ENCODE data around the gene EARS2. TPM values are rescaled to one million over a fixed set of nuclear protein-coding genes. Genes with fewer than 3 reads are reported as not detected.
A peak's percentile ranks its signal among the peaks of the same experiment; 100 is the strongest.
"Not testable (repeated sequence)": the region's sequence is repeated elsewhere in the genome, so short reads cannot be mapped to it uniquely, and the experiment has no call there.

Gene EARS2
- total RNA-seq, 2 donors from 2014 or later = 15.3 to 18.1 TPM

GRCh38 chr16:23594186-23594585 is 37.0 kb upstream of the EARS2 start:
- Histone ChIP-seq H3K36me3 (peaks cover 42% of the 10 kb centered on the region), H3K27ac (peak overlapping the region; percentile 87 to 88), H3K4me3 (peak overlapping the region; percentile 71 to 81), H3K9me3 (no peaks in the 10 kb centered on the region), H3K27me3 (no peaks in the 10 kb centered on the region), H3K4me1 (peaks cover 0 to 46% of the 10 kb centered on the region in 2 donors)
- no peak for DNase-seq (ENCODE audit: low spot score)
- TF ChIP-seq CTCF (IDR thresholded peaks at IDR 0.05) = no peak

- H3K27me3 ChIP-seq = no peaks in the 10 kb centered on the region
- peaks cover 0 to 51% of the 10 kb centered on the region in 2 donors for H3K4me1 ChIP-seq
- no peak for TF ChIP-seq CTCF (IDR thresholded peaks at IDR 0.05)
- H3K4me3 ChIP-seq = no peak overlapping the region
- peak overlapping the region in 1 of 2 donors; percentile 87 for H3K27ac ChIP-seq
- DNase-seq (ENCODE audit: low spot score) = no peak
- no peaks in the 10 kb centered on the region for H3K9me3 ChIP-seq
- peaks cover 81% of the 10 kb centered on the region for H3K36me3 ChIP-seq
Observed at GRCh38 chr16:23590181-23590580, 33.0 kb upstream of the EARS2 start.

GRCh38 chr16:23587726-23588125 is 30.6 kb upstream of the EARS2 start:
- H3K36me3 ChIP-seq = peaks cover 83% of the 10 kb centered on the region
- H3K4me3 ChIP-seq = no peak overlapping the region
- no peaks in the 10 kb centered on the region for H3K9me3 ChIP-seq
- TF ChIP-seq CTCF (IDR thresholded peaks at IDR 0.05) = no peak
- no peaks in the 10 kb centered on the region for H3K27me3 ChIP-seq
- H3K4me1 ChIP-seq = peaks cover 0 to 38% of the 10 kb centered on the region in 2 donors
- no peak for DNase-seq (ENCODE audit: low spot score)
- H3K27ac ChIP-seq = peak overlapping the region; percentile 36 to 87

GRCh38 chr16:23584186-23585076 is 27.3 kb upstream of the EARS2 start:
- Histone ChIP-seq H3K36me3 (peaks cover 80% of the 10 kb centered on the region), H3K4me3 (no peak overlapping the region), H3K27me3 (no peaks in the 10 kb centered on the region), H3K9me3 (no peaks in the 10 kb centered on the region), H3K27ac (peak overlapping the region; percentile 62 to 87), H3K4me1 (peaks cover 0 to 22% of the 10 kb centered on the region in 2 donors)
- DNase-seq (ENCODE audit: low spot score) = no peak
- no peak for TF ChIP-seq CTCF (IDR thresholded peaks at IDR 0.05)

GRCh38 chr16:23583271-23583670 is 26.1 kb upstream of the EARS2 start:
- Histone ChIP-seq H3K36me3 (peaks cover 77% of the 10 kb centered on the region), H3K27ac (peak overlapping the region; percentile 67 to 74), H3K4me1 (peaks cover 0 to 25% of the 10 kb centered on the region in 2 donors)
- H3K4me3 ChIP-seq; H3K27me3 ChIP-seq; DNase-seq (ENCODE audit: low spot score); H3K9me3 ChIP-seq: not testable (repeated sequence)

- peaks cover 68% of the 10 kb centered on the region for H3K36me3 ChIP-seq
- no peak for TF ChIP-seq CTCF (IDR thresholded peaks at IDR 0.05)
- no peaks in the 10 kb centered on the region for H3K9me3 ChIP-seq
- peak overlapping the region; percentile 67 to 74 for H3K27ac ChIP-seq
- H3K4me1 ChIP-seq = peaks cover 0 to 23% of the 10 kb centered on the region in 2 donors
- no peak overlapping the region for H3K4me3 ChIP-seq
- no peaks in the 10 kb centered on the region for H3K27me3 ChIP-seq
- no peak for DNase-seq (ENCODE audit: low spot score)
Observed at GRCh38 chr16:23581764-23582163, 24.6 kb upstream of the EARS2 start.
